Measurements from ENCODE around the gene FOXP1.
A peak's percentile ranks its signal among the peaks of the same experiment; 100 is the strongest.

FOXP1 gene

DNA sequence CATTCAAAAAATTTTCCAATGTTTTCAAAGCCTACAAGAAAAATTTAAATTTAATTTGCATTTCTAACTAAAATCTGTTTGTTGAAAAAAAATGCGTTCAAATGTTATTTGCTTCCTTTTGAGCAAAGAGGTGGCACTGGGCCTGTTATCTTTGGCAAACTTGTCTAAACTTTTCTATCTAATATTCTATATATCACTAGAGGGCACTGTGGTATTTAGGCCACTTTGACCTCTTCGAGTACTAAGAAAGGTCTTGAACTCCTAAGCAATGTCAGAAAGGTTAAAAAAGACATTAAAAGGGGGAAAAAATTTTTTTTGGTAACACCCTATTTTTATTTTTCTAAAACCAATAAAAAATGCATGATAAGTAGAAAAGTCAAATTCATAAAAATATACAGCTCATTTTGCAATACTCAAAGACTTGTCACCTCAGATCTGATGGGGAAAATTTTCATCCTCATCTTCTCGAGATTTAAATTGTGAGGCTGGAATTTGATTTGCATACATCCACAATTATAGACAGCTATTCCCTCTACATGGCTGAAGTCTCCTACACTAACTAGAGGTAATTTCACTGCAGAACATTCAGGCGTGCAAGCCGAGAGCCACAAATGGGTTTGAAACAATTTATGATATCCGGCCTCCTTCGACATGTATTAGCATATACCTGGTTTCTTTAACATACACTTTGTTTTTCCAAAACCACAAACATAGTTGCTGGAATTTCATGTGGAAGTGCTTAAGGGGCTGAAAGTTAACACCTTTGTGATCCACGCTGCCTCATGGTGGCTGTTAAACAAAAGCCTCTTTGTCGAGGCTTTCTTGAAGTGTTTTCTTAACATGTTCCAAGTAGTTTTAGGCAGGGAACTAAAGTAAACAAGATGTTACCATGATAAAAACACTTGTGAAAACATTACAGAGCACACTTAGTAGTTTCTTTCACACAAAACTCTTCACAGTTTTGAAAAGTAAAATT, 576.4 kb downstream of the FOXP1 start:
- no peak for TF ChIP-seq EZH2 (IDR thresholded peaks at IDR 0.05; ENCODE audit: borderline replicate concordance, low read length)
- TF ChIP-seq CTCF (IDR thresholded peaks at IDR 0.05; ENCODE audit: low read length) = peak; percentile 63
- Histone ChIP-seq H3K9me2 (ENCODE audit: low read depth, low read length) (no peaks in the 10 kb centered on the region), H3K4me3 (ENCODE audit: low read depth, low read length, poor library complexity, severe bottlenecking) (no peak overlapping the region), H3K9me3 (ENCODE audit: low read length) (no peaks in the 10 kb centered on the region), H3K79me2 (ENCODE audit: insufficient read depth, low read length) (peaks cover 21% of the 10 kb centered on the region), H3K27me3 (ENCODE audit: insufficient read depth, low read length) (no peaks in the 10 kb centered on the region), H3F3A (ENCODE audit: insufficient read depth, low read length) (peaks cover 6% of the 10 kb centered on the region; the same call in 1 of the 2 replicates), H3K4me2 (ENCODE audit: low read length) (no peak overlapping the region; the same call in 1 of the 2 replicates), H3K4me1 (ENCODE audit: insufficient read depth, low read length, severe bottlenecking) (peaks cover 61% of the 10 kb centered on the region), H4K20me1 (ENCODE audit: insufficient read depth, low read length) (no peaks in the 10 kb centered on the region), H2AFZ (ENCODE audit: low read length) (no peak overlapping the region), H3K27ac (ENCODE audit: low read depth, low read length, poor library complexity, severe bottlenecking) (peak overlapping the region; percentile 64), H3K36me3 (ENCODE audit: insufficient read depth, low read length) (peaks cover 10% of the 10 kb centered on the region; the same call in 1 of the 2 replicates), H3K9ac (ENCODE audit: low read length) (no peak overlapping the region)

DNA sequence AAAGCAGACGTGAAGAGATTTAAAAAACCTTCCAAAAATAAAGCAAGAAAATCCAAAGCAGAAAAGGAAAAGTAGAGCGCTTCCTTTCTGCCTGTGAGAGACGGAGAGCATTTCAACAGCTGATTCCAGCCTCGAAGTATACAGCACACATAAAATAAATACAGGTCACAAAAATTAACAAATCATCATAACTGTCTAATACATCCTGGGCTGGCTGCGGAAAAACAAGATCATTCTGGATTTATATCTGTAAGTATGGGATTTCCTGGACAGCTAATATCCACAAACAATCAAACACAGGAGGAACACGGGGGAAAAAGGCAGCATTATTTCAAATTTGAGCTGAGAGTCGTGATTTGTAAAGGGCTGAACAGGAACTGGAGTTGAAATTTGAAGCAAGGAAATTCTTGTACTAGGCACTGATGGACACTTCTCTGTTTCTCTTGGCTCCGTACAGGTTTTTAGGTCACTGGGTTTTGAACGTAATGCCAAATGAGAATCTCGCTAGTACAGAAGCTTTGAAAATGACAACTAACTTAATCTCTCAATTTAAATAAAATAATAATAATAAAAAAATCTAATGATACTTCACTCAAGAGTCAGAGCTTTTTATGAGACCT, 577.7 kb downstream of the FOXP1 start:
- no peak for TF ChIP-seq CTCF (IDR thresholded peaks at IDR 0.05; ENCODE audit: low read length)
- no peak for TF ChIP-seq EZH2 (IDR thresholded peaks at IDR 0.05; ENCODE audit: borderline replicate concordance, low read length)
- peaks cover 21% of the 10 kb centered on the region for H3K79me2 ChIP-seq (ENCODE audit: insufficient read depth, low read length)
- H3K9ac ChIP-seq (ENCODE audit: low read length) = no peak overlapping the region
- no peaks in the 10 kb centered on the region for H3K9me3 ChIP-seq (ENCODE audit: low read length)
- H2AFZ ChIP-seq (ENCODE audit: low read length) = no peak overlapping the region
- no peak overlapping the region for H3K4me3 ChIP-seq (ENCODE audit: low read depth, low read length, poor library complexity, severe bottlenecking)
- no peaks in the 10 kb centered on the region for H4K20me1 ChIP-seq (ENCODE audit: insufficient read depth, low read length)
- H3K4me1 ChIP-seq (ENCODE audit: insufficient read depth, low read length, severe bottlenecking) = peaks cover 60% of the 10 kb centered on the region
- no peak overlapping the region for H3K27ac ChIP-seq (ENCODE audit: low read depth, low read length, poor library complexity, severe bottlenecking)
- H3K4me2 ChIP-seq (ENCODE audit: low read length) = no peak overlapping the region
- peaks cover 6% of the 10 kb centered on the region; the same call in 1 of the 2 replicates for H3F3A ChIP-seq (ENCODE audit: insufficient read depth, low read length)
- no peaks in the 10 kb centered on the region for H3K9me2 ChIP-seq (ENCODE audit: low read depth, low read length)
- H3K36me3 ChIP-seq (ENCODE audit: insufficient read depth, low read length) = peaks cover 12% of the 10 kb centered on the region; the same call in 1 of the 2 replicates
- no peaks in the 10 kb centered on the region for H3K27me3 ChIP-seq (ENCODE audit: insufficient read depth, low read length)

DNA sequence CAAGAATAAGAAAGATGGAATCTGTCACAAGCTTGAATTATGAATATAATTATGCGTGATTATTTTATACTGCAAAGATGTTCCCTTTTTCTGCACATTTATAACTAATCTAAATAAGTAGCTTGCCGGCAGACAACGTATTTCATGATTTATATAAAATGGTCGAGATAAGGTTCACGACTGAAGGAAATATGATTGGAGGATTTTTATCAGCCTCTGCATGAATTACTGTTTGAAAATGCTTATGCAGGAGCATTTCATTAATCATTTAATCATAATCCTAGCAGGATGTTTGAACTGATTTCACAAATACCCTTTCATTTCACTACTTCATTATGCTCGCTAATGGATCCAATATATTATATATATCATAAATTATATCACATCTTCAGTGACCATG, 580.0 kb downstream of the FOXP1 start:
- Histone ChIP-seq H3K27me3 (ENCODE audit: insufficient read depth, low read length) (no peaks in the 10 kb centered on the region), H3K4me1 (ENCODE audit: insufficient read depth, low read length, severe bottlenecking) (peaks cover 40% of the 10 kb centered on the region)

More for the DNA sequence above, 580.0 kb downstream of the FOXP1 start:
- peaks cover 26% of the 10 kb centered on the region; the same call in 1 of the 2 replicates for H3K36me3 ChIP-seq (ENCODE audit: insufficient read depth, low read length)
- no peak overlapping the region for H3K9ac ChIP-seq (ENCODE audit: low read length)
- no peaks in the 10 kb centered on the region for H3K9me3 ChIP-seq (ENCODE audit: low read length)
- no peaks in the 10 kb centered on the region for H4K20me1 ChIP-seq (ENCODE audit: insufficient read depth, low read length)
- H2AFZ ChIP-seq (ENCODE audit: low read length) = no peak overlapping the region
- no peak for TF ChIP-seq EZH2 (IDR thresholded peaks at IDR 0.05; ENCODE audit: borderline replicate concordance, low read length)
- no peak for TF ChIP-seq CTCF (IDR thresholded peaks at IDR 0.05; ENCODE audit: low read length)
- H3K4me3 ChIP-seq (ENCODE audit: low read depth, low read length, poor library complexity, severe bottlenecking) = no peak overlapping the region
- H3K79me2 ChIP-seq (ENCODE audit: insufficient read depth, low read length) = peaks cover 21% of the 10 kb centered on the region
- no peak overlapping the region for H3K4me2 ChIP-seq (ENCODE audit: low read length)
- H3K27ac ChIP-seq (ENCODE audit: low read depth, low read length, poor library complexity, severe bottlenecking) = no peak overlapping the region
- H3K9me2 ChIP-seq (ENCODE audit: low read depth, low read length) = no peaks in the 10 kb centered on the region
- H3F3A ChIP-seq (ENCODE audit: insufficient read depth, low read length) = no peaks in the 10 kb centered on the region
